Inflammatory macrophage treated with lipopolysaccharide for 1 hour (primary cell): ENCODE data around the gene DOCK6.

Experiments used
- DNase-seq, 2 donors: peaks; one replicate each; pipeline ENCODE4 v3.0.0-alpha.2; 2020 to 2022

Gene DOCK6

GRCh38 chr19:11278670-11279069 lies 16.3 kb upstream of the DOCK6 start:
- DNase-seq: no peak

DNA sequence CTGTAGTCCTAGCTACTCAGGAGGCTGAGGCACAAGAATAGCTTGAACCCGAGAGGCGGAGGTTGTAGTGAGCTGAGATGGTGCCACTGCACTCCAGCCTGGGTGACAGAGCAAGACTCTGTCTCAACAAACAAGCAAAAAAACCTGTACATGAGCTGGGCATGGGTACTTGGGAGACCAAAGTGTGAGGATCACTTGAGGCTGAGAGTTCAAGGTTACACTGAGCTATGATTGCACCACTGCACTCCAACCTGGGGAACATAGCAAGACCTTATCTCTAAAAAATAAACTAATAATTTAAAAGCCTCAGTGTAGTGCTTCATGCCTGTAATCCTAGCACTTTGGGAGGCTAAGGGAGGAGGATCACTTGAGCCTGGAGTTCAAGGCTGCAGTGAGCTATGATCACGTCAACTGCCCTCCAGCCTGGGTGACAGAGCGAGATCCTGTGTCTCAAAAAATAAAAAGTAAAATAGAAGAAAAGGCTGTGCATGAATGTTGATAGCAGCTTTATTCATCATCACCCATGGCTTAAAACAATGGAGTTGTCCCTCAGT lies 12.3 kb upstream of the DOCK6 start:
- no peak for DNase-seq

DNA sequence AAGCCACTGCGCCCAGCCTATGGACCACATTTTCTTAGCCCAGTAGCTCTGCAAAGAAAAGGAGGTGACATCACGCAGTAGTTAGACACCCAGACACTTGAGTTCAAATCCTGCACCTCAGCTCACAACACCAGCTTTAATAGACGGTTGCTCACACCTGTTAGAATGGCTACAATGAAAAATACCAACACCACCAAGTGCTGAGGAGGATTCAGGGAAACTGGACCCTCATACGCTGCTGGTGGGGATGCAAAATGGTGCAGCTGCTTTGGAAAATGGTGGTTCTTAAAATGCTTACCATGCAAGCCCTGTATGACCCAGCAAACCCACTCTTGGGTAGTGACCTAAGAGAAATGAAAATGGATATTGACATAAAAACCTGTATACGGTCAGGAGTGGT lies 11.7 kb upstream of the DOCK6 start:
- DNase-seq: no peak

DNA sequence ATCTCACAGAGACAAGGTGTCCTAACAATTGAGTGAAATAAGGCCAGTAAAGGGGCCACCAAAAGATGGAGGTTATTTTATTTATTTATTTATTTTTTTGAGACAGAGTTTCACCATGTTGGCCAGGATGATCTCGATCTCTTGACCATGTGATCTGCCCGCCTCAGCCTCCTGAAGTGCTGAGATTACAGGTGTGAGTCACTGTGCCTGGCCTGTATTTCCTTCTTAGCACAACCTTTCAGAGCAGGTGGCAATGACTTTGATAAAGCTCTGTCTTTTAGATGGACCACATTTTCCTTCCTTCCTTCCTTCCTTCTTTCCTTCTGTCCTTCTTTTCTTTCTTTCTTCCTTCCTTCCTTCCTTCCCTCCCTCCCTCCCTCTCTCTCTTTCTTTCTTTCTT lies 11.0 kb upstream of the DOCK6 start:
- DNase-seq: no peak

GRCh38 chr19:11269408-11269807 lies 7.1 kb upstream of the DOCK6 start:
- DNase-seq: no peak

- DNase-seq: no peak
Observed at GRCh38 chr19:11268783-11269267, 6.5 kb upstream of the DOCK6 start.

DNA sequence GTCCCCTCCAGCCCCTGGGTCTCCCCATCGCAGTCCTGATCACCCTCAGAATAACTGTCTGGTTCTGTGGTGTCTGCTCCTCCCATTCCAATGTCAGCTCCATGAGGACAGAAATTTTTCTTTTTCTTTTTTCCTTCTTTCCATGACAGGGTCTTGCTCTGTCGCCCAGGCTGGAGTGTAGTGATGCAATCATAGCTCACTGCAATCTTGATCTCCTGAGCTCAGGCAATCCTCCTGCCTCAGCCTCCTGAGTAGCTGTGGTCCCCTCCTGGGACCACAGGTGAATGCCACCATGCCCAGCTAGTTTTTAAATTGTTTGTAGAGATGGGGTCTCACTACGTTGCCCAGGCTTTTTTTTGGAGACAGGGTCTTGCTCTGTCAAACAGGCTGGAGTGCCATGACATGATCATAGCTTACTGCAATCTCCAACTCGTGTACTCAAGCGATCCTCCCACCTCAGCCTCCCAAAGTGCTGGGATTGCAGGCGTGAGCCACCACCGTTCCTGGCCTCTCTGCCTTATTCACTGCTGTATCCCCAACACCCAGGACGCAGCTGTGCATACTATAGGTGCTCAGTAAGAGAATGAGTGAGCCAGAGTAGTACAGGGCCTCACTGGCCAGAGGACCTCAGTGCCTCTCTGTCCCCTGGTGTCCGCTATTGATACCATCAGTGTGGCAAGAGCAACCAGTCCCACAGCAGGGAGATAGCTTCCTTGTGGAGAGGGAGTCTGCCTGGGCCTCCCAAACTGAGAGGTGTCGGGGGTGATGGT lies 5.2 kb upstream of the DOCK6 start:
- no peak for DNase-seq

- DNase-seq: no peak
Observed at GRCh38 chr19:11265785-11266236, 3.5 kb upstream of the DOCK6 start.

DNA sequence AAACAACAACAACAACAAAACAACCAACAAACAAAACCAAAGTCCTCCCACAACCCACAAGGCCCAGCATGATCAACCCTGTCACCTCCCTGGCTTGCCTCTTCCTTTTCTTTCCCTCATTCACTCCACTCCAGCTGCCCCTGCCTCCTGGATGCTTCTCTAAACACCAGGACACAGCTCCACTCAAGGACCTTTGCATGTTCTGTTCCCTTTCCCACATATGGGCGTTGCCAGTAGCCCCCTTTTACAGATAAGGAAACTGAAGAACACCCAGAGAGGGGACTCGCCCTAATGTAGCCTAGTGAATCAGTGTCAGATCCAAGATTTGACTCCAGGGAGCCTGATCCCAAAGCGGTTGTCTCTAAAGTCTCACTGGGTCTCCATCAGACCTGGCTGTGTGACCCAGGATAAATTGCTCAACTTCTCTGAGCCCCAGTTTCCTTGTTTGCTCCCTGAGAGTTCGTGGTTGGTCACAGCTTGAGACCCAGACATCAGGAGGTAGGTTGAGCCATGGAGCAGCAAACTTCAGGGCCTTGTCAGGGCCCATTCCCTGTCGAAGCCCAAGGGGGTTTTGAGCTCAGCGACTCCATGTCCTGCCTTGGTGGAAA lies 3.0 kb upstream of the DOCK6 start:
- DNase-seq: no peak

- no peak for DNase-seq
Observed at GRCh38 chr19:11264452-11265176, 2.3 kb upstream of the DOCK6 start.

GRCh38 chr19:11263726-11264125 lies 1.4 kb upstream of the DOCK6 start:
- DNase-seq: no peak

GRCh38 chr19:11261431-11261970 lies 823 bp downstream of the DOCK6 start:
- DNase-seq: no peak

DNA sequence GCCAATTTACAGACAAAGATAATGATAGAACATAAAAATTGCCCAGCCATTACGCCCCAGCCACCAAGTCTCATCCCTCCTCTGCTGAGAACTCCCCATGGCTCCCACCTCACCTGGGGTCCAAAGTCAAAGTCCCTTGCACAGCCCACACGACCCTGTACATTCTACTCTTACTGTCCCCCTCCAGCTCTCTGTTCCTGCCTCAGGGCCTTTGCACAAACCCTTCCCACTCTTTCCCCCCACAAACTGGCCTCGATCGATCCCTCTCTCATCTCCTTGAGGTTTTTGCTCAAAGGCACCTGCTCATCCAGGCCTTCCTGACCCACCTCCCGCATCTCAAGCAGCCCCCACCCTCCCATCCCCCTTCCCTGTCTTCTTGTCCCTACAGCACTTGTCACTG lies 1.3 kb downstream of the DOCK6 start:
- DNase-seq: no peak

DNA sequence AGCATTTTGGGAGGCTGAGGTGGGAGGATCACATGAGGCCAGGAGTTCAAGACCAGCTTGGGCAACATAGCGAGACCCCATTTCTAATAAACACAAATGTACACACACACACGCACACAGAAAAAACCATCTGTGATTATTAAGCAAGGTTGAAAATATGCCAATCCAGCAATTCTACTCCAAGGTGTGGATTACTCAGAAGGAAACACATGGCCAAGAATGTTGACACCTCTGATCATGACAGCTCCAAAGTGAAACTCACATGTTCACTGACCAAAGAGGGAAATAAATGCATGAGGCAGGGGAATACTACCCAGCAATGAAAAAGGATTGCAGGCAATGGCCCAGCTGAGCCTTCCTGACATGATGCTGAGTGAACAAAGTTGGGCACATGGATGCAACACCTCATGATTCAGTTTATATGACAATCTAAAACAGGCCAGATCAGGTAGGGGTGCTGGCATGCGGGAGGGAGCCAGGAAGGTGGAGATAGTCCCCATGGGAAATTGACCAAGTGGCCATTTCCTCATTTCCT lies 4.4 kb downstream of the DOCK6 start:
- no peak for DNase-seq

DNA sequence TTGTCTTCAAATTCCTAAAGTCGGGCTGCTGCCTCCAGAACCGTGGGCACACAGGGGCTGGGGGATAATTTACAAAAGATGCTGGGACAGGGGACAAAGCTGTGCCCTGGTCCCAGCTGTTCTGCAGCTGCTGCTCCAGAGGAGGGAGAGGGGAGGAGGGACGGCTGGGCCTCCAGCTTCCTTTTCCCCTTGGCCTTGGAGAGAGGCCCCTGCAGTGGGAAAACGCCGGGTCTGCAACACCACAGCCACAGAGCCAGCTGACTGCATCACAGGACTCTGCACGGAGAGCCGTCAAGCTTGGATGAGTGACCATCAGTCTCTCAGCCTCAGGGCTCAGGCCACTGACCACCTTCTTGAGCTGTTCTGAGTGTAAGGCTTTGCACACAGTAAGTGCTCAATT lies 6.1 kb downstream of the DOCK6 start:
- no peak for DNase-seq

- no peak for DNase-seq
Observed at GRCh38 chr19:11254666-11255065, 7.7 kb downstream of the DOCK6 start.

- DNase-seq: no peak
Observed at GRCh38 chr19:11252665-11253355, 9.5 kb downstream of the DOCK6 start.

GRCh38 chr19:11251650-11252314 lies 10.5 kb downstream of the DOCK6 start:
- DNase-seq: no peak

DNA sequence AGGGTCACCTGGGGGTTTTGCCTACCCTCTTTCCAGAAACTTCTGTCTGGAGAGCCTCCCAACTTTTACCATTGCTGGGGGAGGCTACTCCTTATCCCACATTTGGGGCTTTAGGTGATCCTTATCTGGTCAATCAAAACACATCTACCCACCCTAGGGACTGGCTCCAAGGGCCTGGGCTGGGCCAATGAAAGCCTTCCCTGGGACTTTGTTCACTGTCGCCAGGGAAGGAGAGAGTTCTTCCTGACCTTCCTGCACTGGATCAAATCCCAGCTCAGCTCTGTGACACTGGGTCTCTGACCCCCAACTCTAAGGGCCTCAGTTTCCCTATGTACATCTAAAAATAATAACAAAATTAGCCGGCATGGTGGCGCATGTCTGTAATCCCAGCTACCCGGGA lies 11.1 kb downstream of the DOCK6 start:
- no peak for DNase-seq

GRCh38 chr19:11248852-11249251 lies 13.5 kb downstream of the DOCK6 start:
- DNase-seq: no peak

DNA sequence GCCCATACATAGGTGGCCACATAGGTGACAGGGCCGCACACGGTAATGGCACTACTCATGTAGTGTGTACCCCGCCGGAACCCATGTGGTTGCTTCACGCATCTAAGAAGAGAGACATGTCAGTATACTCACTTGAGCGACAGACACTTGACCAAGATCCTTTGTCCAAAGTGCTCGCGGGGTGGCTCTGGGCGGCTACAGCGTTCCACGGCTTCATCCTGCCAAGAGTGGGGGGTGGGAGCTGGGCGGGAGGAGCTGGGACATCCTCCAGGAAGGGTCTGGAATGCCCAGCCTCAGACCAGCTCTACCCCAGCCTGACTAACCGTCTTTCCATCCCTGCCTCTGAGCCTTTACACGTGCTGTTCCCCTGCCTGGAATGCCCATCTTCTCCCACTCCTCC lies 14.4 kb downstream of the DOCK6 start:
- DNase-seq: no peak

DNA sequence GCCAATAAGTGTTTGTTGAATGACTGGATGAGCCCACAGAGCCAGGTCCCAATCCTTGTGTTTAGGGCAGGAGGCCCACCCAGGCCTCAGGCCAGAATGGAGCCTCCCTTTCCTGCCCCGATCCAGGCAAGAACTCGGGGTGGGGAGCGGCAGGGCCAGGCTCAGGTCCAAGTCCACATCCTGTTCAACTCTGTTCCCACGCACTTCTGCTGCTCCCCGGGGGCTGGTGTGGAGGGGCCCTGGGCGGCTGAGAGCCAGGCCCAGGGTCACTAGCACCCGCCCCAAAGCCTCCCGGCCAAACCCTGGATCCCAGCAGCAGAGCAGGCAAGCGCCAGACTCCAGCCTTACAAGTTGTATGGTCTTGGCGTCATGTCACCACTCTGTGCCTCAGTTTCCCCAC lies 14.9 kb downstream of the DOCK6 start:
- DNase-seq: no peak
